Measurements from ENCODE around the gene ZNF385B.
"Not testable (repeated sequence)": the region's sequence is repeated elsewhere in the genome, so short reads cannot be mapped to it uniquely, and the experiment has no call there.

Gene ZNF385B

GRCh38 chr2:179461420-179461819 is 400.0 kb downstream of the ZNF385B start:
- Mint-ChIP-seq H3K4me1 (ENCODE audit: low read depth) (no peaks in the 10 kb centered on the region), H3K36me3 (ENCODE audit: low read depth) (no peaks in the 10 kb centered on the region), H3K4me3 (no peak overlapping the region), H3K27ac (no peak overlapping the region), H3K9me3 (no peaks in the 10 kb centered on the region), H3K27me3 (ENCODE audit: low read depth) (no peaks in the 10 kb centered on the region)
- no peak for DNase-seq (ENCODE audit: low spot score)

GRCh38 chr2:179460181-179460929 is 401.1 kb downstream of the ZNF385B start:
- no peak for DNase-seq (ENCODE audit: low spot score)
- H3K4me1 Mint-ChIP-seq (ENCODE audit: low read depth) = no peaks in the 10 kb centered on the region
- H3K9me3 Mint-ChIP-seq = no peaks in the 10 kb centered on the region
- no peak overlapping the region for H3K4me3 Mint-ChIP-seq
- H3K27ac Mint-ChIP-seq = no peak overlapping the region
- H3K27me3 Mint-ChIP-seq (ENCODE audit: low read depth) = no peaks in the 10 kb centered on the region
- H3K36me3 Mint-ChIP-seq (ENCODE audit: low read depth) = no peaks in the 10 kb centered on the region

- H3K4me3 Mint-ChIP-seq; H3K4me1 Mint-ChIP-seq (ENCODE audit: low read depth); H3K27ac Mint-ChIP-seq; H3K27me3 Mint-ChIP-seq (ENCODE audit: low read depth); H3K36me3 Mint-ChIP-seq (ENCODE audit: low read depth); H3K9me3 Mint-ChIP-seq; DNase-seq (ENCODE audit: low spot score): not testable (repeated sequence)
Observed at GRCh38 chr2:179458113-179458512, 403.3 kb downstream of the ZNF385B start.

- no peak overlapping the region for H3K4me3 Mint-ChIP-seq
- H3K27me3 Mint-ChIP-seq (ENCODE audit: low read depth) = no peaks in the 10 kb centered on the region
Observed at GRCh38 chr2:179455824-179456223, 405.6 kb downstream of the ZNF385B start.

GRCh38 chr2:179455172-179455524 is 406.3 kb downstream of the ZNF385B start:
- Mint-ChIP-seq H3K27ac (no peak overlapping the region), H3K4me3 (no peak overlapping the region), H3K27me3 (ENCODE audit: low read depth) (no peaks in the 10 kb centered on the region), H3K9me3 (no peaks in the 10 kb centered on the region), H3K36me3 (ENCODE audit: low read depth) (no peaks in the 10 kb centered on the region), H3K4me1 (ENCODE audit: low read depth) (no peaks in the 10 kb centered on the region)
- no peak for DNase-seq (ENCODE audit: low spot score)

More at GRCh38 chr2:179455824-179456223, 405.6 kb downstream of the ZNF385B start:
- no peaks in the 10 kb centered on the region for H3K9me3 Mint-ChIP-seq
- H3K4me1 Mint-ChIP-seq (ENCODE audit: low read depth) = no peaks in the 10 kb centered on the region
- no peak for DNase-seq (ENCODE audit: low spot score)
- H3K36me3 Mint-ChIP-seq (ENCODE audit: low read depth) = no peaks in the 10 kb centered on the region
- H3K27ac Mint-ChIP-seq = no peak overlapping the region

GRCh38 chr2:179454443-179455171 is 406.8 kb downstream of the ZNF385B start:
- no peaks in the 10 kb centered on the region for H3K27me3 Mint-ChIP-seq (ENCODE audit: low read depth)
- no peak for DNase-seq (ENCODE audit: low spot score)

GRCh38 chr2:179449010-179449409 is 412.4 kb downstream of the ZNF385B start:
- Mint-ChIP-seq H3K9me3 (no peaks in the 10 kb centered on the region), H3K36me3 (ENCODE audit: low read depth) (no peaks in the 10 kb centered on the region), H3K4me3 (no peak overlapping the region), H3K27me3 (ENCODE audit: low read depth) (peaks cover 8% of the 10 kb centered on the region), H3K4me1 (ENCODE audit: low read depth) (no peaks in the 10 kb centered on the region), H3K27ac (no peak overlapping the region)
- no peak for DNase-seq (ENCODE audit: low spot score)

More at GRCh38 chr2:179454443-179455171, 406.8 kb downstream of the ZNF385B start:
- H3K9me3 Mint-ChIP-seq = no peaks in the 10 kb centered on the region
- H3K4me1 Mint-ChIP-seq (ENCODE audit: low read depth) = no peaks in the 10 kb centered on the region
- no peak overlapping the region for H3K27ac Mint-ChIP-seq
- H3K36me3 Mint-ChIP-seq (ENCODE audit: low read depth) = no peaks in the 10 kb centered on the region
- no peak overlapping the region for H3K4me3 Mint-ChIP-seq

- Mint-ChIP-seq H3K4me3 (no peak overlapping the region), H3K36me3 (ENCODE audit: low read depth) (no peaks in the 10 kb centered on the region), H3K4me1 (ENCODE audit: low read depth) (no peaks in the 10 kb centered on the region), H3K9me3 (no peaks in the 10 kb centered on the region), H3K27me3 (ENCODE audit: low read depth) (peaks cover 8% of the 10 kb centered on the region), H3K27ac (no peak overlapping the region)
- no peak for DNase-seq (ENCODE audit: low spot score)
Observed at GRCh38 chr2:179447839-179448447, 413.5 kb downstream of the ZNF385B start.

GRCh38 chr2:179447421-179447820 is 414.0 kb downstream of the ZNF385B start:
- no peak for DNase-seq (ENCODE audit: low spot score)
- Mint-ChIP-seq H3K9me3 (no peaks in the 10 kb centered on the region), H3K36me3 (ENCODE audit: low read depth) (no peaks in the 10 kb centered on the region), H3K4me3 (no peak overlapping the region), H3K27ac (no peak overlapping the region), H3K27me3 (ENCODE audit: low read depth) (peaks cover 10% of the 10 kb centered on the region), H3K4me1 (ENCODE audit: low read depth) (no peaks in the 10 kb centered on the region)

- no peaks in the 10 kb centered on the region for H3K36me3 Mint-ChIP-seq (ENCODE audit: low read depth)
- no peaks in the 10 kb centered on the region for H3K4me1 Mint-ChIP-seq (ENCODE audit: low read depth)
- no peak for DNase-seq (ENCODE audit: low spot score)
- no peaks in the 10 kb centered on the region for H3K9me3 Mint-ChIP-seq
- H3K27me3 Mint-ChIP-seq (ENCODE audit: low read depth) = peaks cover 10% of the 10 kb centered on the region
- H3K27ac Mint-ChIP-seq = no peak overlapping the region
- no peak overlapping the region for H3K4me3 Mint-ChIP-seq
Observed at GRCh38 chr2:179446476-179447141, 414.8 kb downstream of the ZNF385B start.

GRCh38 chr2:179444056-179444455 is 417.4 kb downstream of the ZNF385B start:
- DNase-seq (ENCODE audit: low spot score) = no peak
- no peaks in the 10 kb centered on the region for H3K36me3 Mint-ChIP-seq (ENCODE audit: low read depth)

GRCh38 chr2:179443180-179443579 is 418.2 kb downstream of the ZNF385B start:
- DNase-seq (ENCODE audit: low spot score) = no peak
- no peak overlapping the region for H3K4me3 Mint-ChIP-seq

More at GRCh38 chr2:179444056-179444455, 417.4 kb downstream of the ZNF385B start:
- H3K27me3 Mint-ChIP-seq (ENCODE audit: low read depth) = peaks cover 12% of the 10 kb centered on the region
- no peaks in the 10 kb centered on the region for H3K9me3 Mint-ChIP-seq
- H3K4me1 Mint-ChIP-seq (ENCODE audit: low read depth) = no peaks in the 10 kb centered on the region
- no peak overlapping the region for H3K4me3 Mint-ChIP-seq
- no peak overlapping the region for H3K27ac Mint-ChIP-seq

GRCh38 chr2:179442206-179442605 is 419.2 kb downstream of the ZNF385B start:
- Mint-ChIP-seq H3K27ac (no peak overlapping the region), H3K9me3 (no peaks in the 10 kb centered on the region), H3K27me3 (ENCODE audit: low read depth) (peaks cover 13% of the 10 kb centered on the region), H3K36me3 (ENCODE audit: low read depth) (no peaks in the 10 kb centered on the region), H3K4me1 (ENCODE audit: low read depth) (no peaks in the 10 kb centered on the region), H3K4me3 (no peak overlapping the region)
- no peak for DNase-seq (ENCODE audit: low spot score)

More at GRCh38 chr2:179443180-179443579, 418.2 kb downstream of the ZNF385B start:
- no peak overlapping the region for H3K27ac Mint-ChIP-seq
- no peaks in the 10 kb centered on the region for H3K4me1 Mint-ChIP-seq (ENCODE audit: low read depth)
- H3K36me3 Mint-ChIP-seq (ENCODE audit: low read depth) = no peaks in the 10 kb centered on the region
- H3K27me3 Mint-ChIP-seq (ENCODE audit: low read depth) = peaks cover 13% of the 10 kb centered on the region
- H3K9me3 Mint-ChIP-seq = no peaks in the 10 kb centered on the region

- Mint-ChIP-seq H3K36me3 (ENCODE audit: low read depth) (no peaks in the 10 kb centered on the region), H3K4me3 (no peak overlapping the region), H3K9me3 (no peaks in the 10 kb centered on the region), H3K27me3 (ENCODE audit: low read depth) (peaks cover 12% of the 10 kb centered on the region), H3K27ac (no peak overlapping the region), H3K4me1 (ENCODE audit: low read depth) (no peaks in the 10 kb centered on the region)
- no peak for DNase-seq (ENCODE audit: low spot score)
Observed at GRCh38 chr2:179441551-179441950, 419.9 kb downstream of the ZNF385B start.

All from T-helper 2 cell treated with Interferon-gamma antibody and Interleukin-4, amounts not matched to agents 5 μg/mL and 100 μg/mL, for 36 hours (primary cell).